Hematopoietic multipotent progenitor cell (in vitro differentiated cells): ENCODE data around the gene CCBE1. TPM values are rescaled to one million over a fixed set of nuclear protein-coding genes. Genes with fewer than 3 reads are reported as not detected.
"Not testable (repeated sequence)": the region's sequence is repeated elsewhere in the genome, so short reads cannot be mapped to it uniquely, and the experiment has no call there.

Source experiments
- DNase-seq, 3 donors: peaks; one replicate each; pipeline ENCODE4 v3.0.0-alpha.2; 2011 to 2015; ENCODE audit warnings: low read depth in 2 of 3, low spot score in 2 of 3
- total RNA-seq: library from RNA; depleted of rRNA; stranded (reverse); fragments of >200 nt; gene quantifications from one replicate; pipeline ENCODE4 v1.2.3, GENCODE V29; 2012

CCBE1 gene
- total RNA-seq, 1 donor, result under 0.01 TPM

- DNase-seq, result no peak
These were observed 18.7 kb upstream of the CCBE1 start for GRCh38 chr18:59715966-59716369.

GRCh38 chr18:59715445-59715844 lies 18.2 kb upstream of the CCBE1 start:
- no peak for DNase-seq

GRCh38 chr18:59714096-59714495 lies 16.9 kb upstream of the CCBE1 start:
- DNase-seq, result not testable (repeated sequence)

- DNase-seq, result no peak
These were observed 15.1 kb upstream of the CCBE1 start for GRCh38 chr18:59712311-59712710.

GRCh38 chr18:59708988-59709387 lies 11.8 kb upstream of the CCBE1 start:
- DNase-seq, result no peak

GRCh38 chr18:59707306-59707705 lies 10.1 kb upstream of the CCBE1 start:
- DNase-seq, result no peak

- no peak for DNase-seq
These were observed 9.3 kb upstream of the CCBE1 start for GRCh38 chr18:59706499-59706898.

GRCh38 chr18:59705145-59705544 lies 7.9 kb upstream of the CCBE1 start:
- DNase-seq, result no peak

- no peak for DNase-seq
These were observed 6.9 kb upstream of the CCBE1 start for GRCh38 chr18:59704146-59704545.

- DNase-seq, result no peak
These were observed 4.0 kb upstream of the CCBE1 start for GRCh38 chr18:59701272-59701671.

GRCh38 chr18:59700535-59700967 lies 3.3 kb upstream of the CCBE1 start:
- no peak for DNase-seq

GRCh38 chr18:59699750-59700534 lies 2.7 kb upstream of the CCBE1 start:
- DNase-seq, result no peak

- DNase-seq, result no peak
These were observed 1.8 kb upstream of the CCBE1 start for GRCh38 chr18:59699061-59699460.

- peak in 1 of 3 donors; percentile 7 for DNase-seq
These were observed 650 bp downstream of the CCBE1 start for GRCh38 chr18:59696311-59697235.

- DNase-seq, result no peak
These were observed 1.7 kb downstream of the CCBE1 start for GRCh38 chr18:59695551-59695950.

GRCh38 chr18:59694824-59695223 lies 2.4 kb downstream of the CCBE1 start:
- no peak for DNase-seq

- no peak for DNase-seq
These were observed 5.2 kb downstream of the CCBE1 start for GRCh38 chr18:59691996-59692395.

GRCh38 chr18:59690996-59691395 lies 6.2 kb downstream of the CCBE1 start:
- DNase-seq, result no peak

- DNase-seq, result no peak
These were observed 6.8 kb downstream of the CCBE1 start for GRCh38 chr18:59690186-59690982.

- no peak for DNase-seq
These were observed 7.5 kb downstream of the CCBE1 start for GRCh38 chr18:59689756-59690155.

GRCh38 chr18:59686260-59686659 lies 11.0 kb downstream of the CCBE1 start:
- DNase-seq, result no peak
